HG03469 (cell line): ENCODE results near the gene CDC42EP1.
"Not testable (repeated sequence)": the region's sequence is repeated elsewhere in the genome, so short reads cannot be mapped to it uniquely, and the experiment has no call there.

Source experiments
- ATAC-seq: cut with Tn5 transposase; IDR thresholded peaks from one replicate; pipeline ENCODE4 v1.9.1; 2021; ENCODE audit warnings: mild to moderate bottlenecking, moderate library complexity, moderate number of reproducible peaks; ENCODE audit not compliant: unreplicated experiment

Gene CDC42EP1

GRCh38 chr22:37609240-37610152 lies 49.2 kb downstream of the CDC42EP1 start:
- no peak for ATAC-seq

GRCh38 chr22:37610153-37610475 lies 49.8 kb downstream of the CDC42EP1 start:
- ATAC-seq, result not testable (repeated sequence)

- ATAC-seq, result no peak
Observed at GRCh38 chr22:37610480-37611129, 50.3 kb downstream of the CDC42EP1 start.

GRCh38 chr22:37611207-37611606 lies 50.9 kb downstream of the CDC42EP1 start:
- ATAC-seq, result no peak

GRCh38 chr22:37616201-37617083 lies 56.2 kb downstream of the CDC42EP1 start:
- ATAC-seq, result no peak

- ATAC-seq, result no peak
Observed at GRCh38 chr22:37617431-37617830, 57.2 kb downstream of the CDC42EP1 start.

- ATAC-seq, result no peak
Observed at GRCh38 chr22:37618072-37618656, 57.9 kb downstream of the CDC42EP1 start.

GRCh38 chr22:37618674-37619073 lies 58.4 kb downstream of the CDC42EP1 start:
- ATAC-seq, result no peak
